Stimulated activated naive CD8-positive, alpha-beta T cell treated with anti-CD3 and anti-CD28 coated beads, Interleukin-15, amount 100 ng/mL, for 72 hours (primary cell): ENCODE results near the gene POM121C.
"Not testable (repeated sequence)": the region's sequence is repeated elsewhere in the genome, so short reads cannot be mapped to it uniquely, and the experiment has no call there.

Experiments used
- ATAC-seq: fragments of 150-1000 bp; cut with Tn5 transposase; 2 replicates; pipeline ENCODE4 v1.10.0; 2021; ENCODE audit warnings: mild to moderate bottlenecking, moderate library complexity
- DNase-seq, 2 donors: peaks; one replicate each; pipeline ENCODE4 v3.0.0; 2021 to 2022
- H3K27ac Mint-ChIP-seq, 2 donors: one replicate each; pipeline ENCODE4 v1.8.0; 2022; ENCODE audit warnings: mild to moderate bottlenecking in 2 of 2, mixed read lengths in 2 of 2, moderate library complexity in 2 of 2
- H3K27me3 Mint-ChIP-seq: one replicate; pipeline ENCODE4 v1.8.0; 2022; ENCODE audit warnings: mixed read lengths
- H3K4me1 Mint-ChIP-seq: one replicate; pipeline ENCODE4 v1.8.0; 2022; ENCODE audit warnings: mild to moderate bottlenecking, mixed read lengths
- H3K4me3 Mint-ChIP-seq, 2 donors: one replicate each; pipeline ENCODE4 v1.8.0; 2022; ENCODE audit warnings: mild to moderate bottlenecking in 2 of 2, mixed read lengths in 2 of 2, moderate library complexity in 1 of 2
- H3K9me3 Mint-ChIP-seq, 2 donors: one replicate each; pipeline ENCODE4 v1.8.0; 2022; ENCODE audit warnings: mixed read lengths in 2 of 2

The POM121C gene

GRCh38 chr7:75414708-75415427 lies 71.2 kb downstream of the POM121C start:
- not testable (repeated sequence) for H3K4me1 Mint-ChIP-seq

GRCh38 chr7:75414204-75414603 lies 71.9 kb downstream of the POM121C start:
- DNase-seq, H3K4me3 Mint-ChIP-seq, H3K4me1 Mint-ChIP-seq, H3K27ac Mint-ChIP-seq, H3K27me3 Mint-ChIP-seq, ATAC-seq, H3K9me3 Mint-ChIP-seq: not testable (repeated sequence)

More at GRCh38 chr7:75414708-75415427, 71.2 kb downstream of the POM121C start:
- ATAC-seq, H3K27me3 Mint-ChIP-seq, DNase-seq, H3K4me3 Mint-ChIP-seq, H3K9me3 Mint-ChIP-seq: not testable (repeated sequence)
- H3K27ac Mint-ChIP-seq: peak overlapping the region in 1 of 2 donors; percentile 78

- H3K9me3 Mint-ChIP-seq, DNase-seq, H3K27ac Mint-ChIP-seq, H3K4me1 Mint-ChIP-seq, H3K27me3 Mint-ChIP-seq, H3K4me3 Mint-ChIP-seq: not testable (repeated sequence)
- peak; percentile 22 for ATAC-seq
Observed at GRCh38 chr7:75410823-75411173, 75.3 kb downstream of the POM121C start.

GRCh38 chr7:75409880-75410822 lies 75.9 kb downstream of the POM121C start:
- peak in 1 of 2 donors; percentile 41 for DNase-seq
- ATAC-seq: peak; percentile 94
- H3K4me3 Mint-ChIP-seq, H3K4me1 Mint-ChIP-seq, H3K27me3 Mint-ChIP-seq, H3K27ac Mint-ChIP-seq, H3K9me3 Mint-ChIP-seq: not testable (repeated sequence)

- ATAC-seq: peak; percentile 62
- not testable (repeated sequence) for H3K27me3 Mint-ChIP-seq, H3K9me3 Mint-ChIP-seq, H3K4me1 Mint-ChIP-seq, H3K4me3 Mint-ChIP-seq, DNase-seq, H3K27ac Mint-ChIP-seq
Observed at GRCh38 chr7:75404663-75405062, 81.4 kb downstream of the POM121C start.

GRCh38 chr7:75403455-75404443 lies 82.3 kb downstream of the POM121C start:
- not testable (repeated sequence) for H3K9me3 Mint-ChIP-seq, H3K27ac Mint-ChIP-seq, DNase-seq, H3K4me1 Mint-ChIP-seq, H3K27me3 Mint-ChIP-seq, ATAC-seq, H3K4me3 Mint-ChIP-seq

- not testable (repeated sequence) for DNase-seq, ATAC-seq, H3K4me3 Mint-ChIP-seq, H3K27me3 Mint-ChIP-seq, H3K27ac Mint-ChIP-seq, H3K4me1 Mint-ChIP-seq, H3K9me3 Mint-ChIP-seq
Observed at GRCh38 chr7:75400575-75400974, 85.5 kb downstream of the POM121C start.

GRCh38 chr7:75398771-75399700 lies 87.1 kb downstream of the POM121C start:
- DNase-seq, H3K27ac Mint-ChIP-seq, H3K27me3 Mint-ChIP-seq, H3K4me3 Mint-ChIP-seq, H3K4me1 Mint-ChIP-seq, H3K9me3 Mint-ChIP-seq: not testable (repeated sequence)
- ATAC-seq: peak; percentile 74

- H3K4me1 Mint-ChIP-seq, ATAC-seq, H3K9me3 Mint-ChIP-seq, DNase-seq, H3K27me3 Mint-ChIP-seq, H3K4me3 Mint-ChIP-seq, H3K27ac Mint-ChIP-seq: not testable (repeated sequence)
Observed at GRCh38 chr7:75397865-75398264, 88.2 kb downstream of the POM121C start.

GRCh38 chr7:75395329-75395728 lies 90.8 kb downstream of the POM121C start, which contains the start of gene TRIM73:
TRIM73 (plus strand) TSS chr7:75395629; CDS start chr7:75398934, 3,305 bp downstream.
- not testable (repeated sequence) for H3K27ac Mint-ChIP-seq, H3K4me3 Mint-ChIP-seq, H3K9me3 Mint-ChIP-seq, H3K4me1 Mint-ChIP-seq, ATAC-seq, DNase-seq, H3K27me3 Mint-ChIP-seq

- not testable (repeated sequence) for H3K4me1 Mint-ChIP-seq, DNase-seq, H3K9me3 Mint-ChIP-seq, H3K27ac Mint-ChIP-seq, ATAC-seq, H3K27me3 Mint-ChIP-seq, H3K4me3 Mint-ChIP-seq
Observed at GRCh38 chr7:75393194-75393593, 92.9 kb downstream of the POM121C start.

GRCh38 chr7:75374519-75375317 lies 111.4 kb downstream of the POM121C start:
- H3K27me3 Mint-ChIP-seq, DNase-seq, H3K9me3 Mint-ChIP-seq, H3K4me1 Mint-ChIP-seq, H3K4me3 Mint-ChIP-seq, H3K27ac Mint-ChIP-seq: not testable (repeated sequence)
- ATAC-seq: peak; percentile 69

- not testable (repeated sequence) for H3K27me3 Mint-ChIP-seq, H3K4me1 Mint-ChIP-seq, H3K9me3 Mint-ChIP-seq, ATAC-seq, H3K27ac Mint-ChIP-seq, H3K4me3 Mint-ChIP-seq, DNase-seq
Observed at GRCh38 chr7:75374144-75374518, 112.0 kb downstream of the POM121C start.

GRCh38 chr7:75367313-75367712 lies 118.8 kb downstream of the POM121C start:
- DNase-seq, H3K27me3 Mint-ChIP-seq, H3K9me3 Mint-ChIP-seq, H3K4me1 Mint-ChIP-seq, H3K4me3 Mint-ChIP-seq, H3K27ac Mint-ChIP-seq, ATAC-seq: not testable (repeated sequence)
